NCI-H510A treated with DMSO at 0.1 percent for 48 hours (cell line): ENCODE data around the gene NLGN1.
"Not testable (repeated sequence)": the region's sequence is repeated elsewhere in the genome, so short reads cannot be mapped to it uniquely, and the experiment has no call there.

ENCODE experiments used
- DNase-seq: peaks from one replicate; lab custom pipeline; 2025; lab: John Stamatoyannopoulos, UW

The NLGN1 gene

GRCh38 chr3:174219738-174220137 lies 822.2 kb downstream of the NLGN1 start:
- no peak for DNase-seq

GRCh38 chr3:174220775-174221554 lies 823.4 kb downstream of the NLGN1 start:
- no peak for DNase-seq

GRCh38 chr3:174223042-174223441 lies 825.5 kb downstream of the NLGN1 start:
- no peak for DNase-seq

- no peak for DNase-seq
Measured at GRCh38 chr3:174223626-174224025, 826.1 kb downstream of the NLGN1 start.

GRCh38 chr3:174229916-174230315 lies 832.4 kb downstream of the NLGN1 start:
- DNase-seq: no peak

- DNase-seq: not testable (repeated sequence)
Measured at GRCh38 chr3:174232028-174232657, 834.6 kb downstream of the NLGN1 start.

- DNase-seq: no peak
Measured at GRCh38 chr3:174232658-174233429, 835.3 kb downstream of the NLGN1 start.

- no peak for DNase-seq
Measured at GRCh38 chr3:174233511-174233910, 836.0 kb downstream of the NLGN1 start.

- no peak for DNase-seq
Measured at GRCh38 chr3:174242311-174243041, 844.9 kb downstream of the NLGN1 start.

- no peak for DNase-seq
Measured at GRCh38 chr3:174243171-174243570, 845.6 kb downstream of the NLGN1 start.

- DNase-seq: no peak
Measured at GRCh38 chr3:174247687-174248152, 850.2 kb downstream of the NLGN1 start.

GRCh38 chr3:174251681-174252080 lies 854.1 kb downstream of the NLGN1 start:
- DNase-seq: no peak

GRCh38 chr3:174253196-174253823 lies 855.8 kb downstream of the NLGN1 start:
- no peak for DNase-seq

GRCh38 chr3:174253940-174254339 lies 856.4 kb downstream of the NLGN1 start:
- no peak for DNase-seq

- DNase-seq: no peak
Measured at GRCh38 chr3:174255454-174255853, 857.9 kb downstream of the NLGN1 start.

GRCh38 chr3:174266476-174266875 lies 868.9 kb downstream of the NLGN1 start:
- DNase-seq: no peak

GRCh38 chr3:174268061-174268460 lies 870.5 kb downstream of the NLGN1 start:
- DNase-seq: no peak

GRCh38 chr3:174268586-174268985 lies 871.0 kb downstream of the NLGN1 start:
- DNase-seq: no peak

- DNase-seq: no peak
Measured at GRCh38 chr3:174270841-174271240, 873.3 kb downstream of the NLGN1 start.

- DNase-seq: no peak
Measured at GRCh38 chr3:174275336-174275735, 877.8 kb downstream of the NLGN1 start.

- no peak for DNase-seq
Measured at GRCh38 chr3:174276826-174277225, 879.3 kb downstream of the NLGN1 start.

GRCh38 chr3:174278094-174278493 lies 880.5 kb downstream of the NLGN1 start:
- no peak for DNase-seq
